SK-N-SH (cell line): Measurements from ENCODE around the gene BABAM2.

Source experiments
- CHD2 ChIP-seq: fragments of 150-350 bp; IDR thresholded peaks from 2 replicates; pipeline ENCODE4 v1.6.1; 2018; ENCODE audit warnings: low read length; ENCODE audit not compliant: partially characterized antibody
- CTCF ChIP-seq: fragments of 200-600 bp; sonication (generic); IDR thresholded peaks from 2 replicates; pipeline ENCODE4 v1.6.1; 2017; ENCODE audit warnings: antibody characterized with exemption, mild to moderate bottlenecking, moderate library complexity
- EP300 ChIP-seq, 2 experiments: IDR thresholded peaks; 2 replicates each; pipeline versions ENCODE4 v1.4.0 to v1.6.1; 2012; ENCODE audit warnings: borderline replicate concordance in 1 of 2, low read depth in 1 of 2, low read length in 1 of 2
- EZH2phosphoT487 ChIP-seq: fragments of 200-600 bp; sonication (generic); IDR thresholded peaks from 2 replicates; pipeline ENCODE4 v1.6.1; 2017; ENCODE audit warnings: low read depth, mixed run types, mild to moderate bottlenecking, antibody characterized with exemption, moderate library complexity, borderline replicate concordance
- GABPA ChIP-seq: IDR thresholded peaks from 2 replicates; pipeline ENCODE4 v1.4.0; 2012; ENCODE audit warnings: low read depth, mild to moderate bottlenecking
- IRF3 ChIP-seq: fragments of 150-350 bp; IDR thresholded peaks from 2 replicates; pipeline ENCODE4 v1.6.1; 2016; ENCODE audit warnings: mild to moderate bottlenecking, low read depth, low read length
- POLR2AphosphoS5 ChIP-seq: IDR thresholded peaks from 2 replicates; pipeline ENCODE4 v1.6.1; 2012; ENCODE audit warnings: low read depth, low read length
- RCOR1 ChIP-seq: fragments of 150-350 bp; IDR thresholded peaks from 2 replicates; pipeline ENCODE4 v1.6.1; 2017; ENCODE audit warnings: antibody characterized with exemption, low read length
- SMC3 ChIP-seq: IDR thresholded peaks from 2 replicates; pipeline ENCODE4 v1.6.1; 2012; ENCODE audit warnings: low read depth, low read length, improper control_type of control experiment
- TEAD4 ChIP-seq: IDR thresholded peaks from 2 replicates; pipeline ENCODE4 v1.4.0; 2012; ENCODE audit warnings: mild to moderate bottlenecking, borderline replicate concordance; ENCODE audit not compliant: insufficient read depth

GRCh38 chr2:28286678-28287077 lies 396.1 kb downstream of the BABAM2 start:
- TF ChIP-seq CHD2 (no peak), CTCF (no peak), EP300 (IDR thresholded peaks at IDR 0.05; ENCODE audit: borderline replicate concordance in 1 of 2, low read depth in 1 of 2, low read length in 1 of 2) (no peak), GABPA (no peak), EZH2phosphoT487 (no peak), POLR2AphosphoS5 (no peak), IRF3 (no peak), SMC3 (no peak), RCOR1 (no peak), TEAD4 (no peak)
